NCI-H774 (cell line): ENCODE measurements around the gene GPR160.

Source experiments
- DNase-seq: peaks from one replicate; lab custom pipeline; 2025; lab: John Stamatoyannopoulos, UW

GPR160 gene

GRCh38 chr3:170064108-170064507, 26.3 kb downstream of the GPR160 start:
- DNase-seq = no peak

DNA sequence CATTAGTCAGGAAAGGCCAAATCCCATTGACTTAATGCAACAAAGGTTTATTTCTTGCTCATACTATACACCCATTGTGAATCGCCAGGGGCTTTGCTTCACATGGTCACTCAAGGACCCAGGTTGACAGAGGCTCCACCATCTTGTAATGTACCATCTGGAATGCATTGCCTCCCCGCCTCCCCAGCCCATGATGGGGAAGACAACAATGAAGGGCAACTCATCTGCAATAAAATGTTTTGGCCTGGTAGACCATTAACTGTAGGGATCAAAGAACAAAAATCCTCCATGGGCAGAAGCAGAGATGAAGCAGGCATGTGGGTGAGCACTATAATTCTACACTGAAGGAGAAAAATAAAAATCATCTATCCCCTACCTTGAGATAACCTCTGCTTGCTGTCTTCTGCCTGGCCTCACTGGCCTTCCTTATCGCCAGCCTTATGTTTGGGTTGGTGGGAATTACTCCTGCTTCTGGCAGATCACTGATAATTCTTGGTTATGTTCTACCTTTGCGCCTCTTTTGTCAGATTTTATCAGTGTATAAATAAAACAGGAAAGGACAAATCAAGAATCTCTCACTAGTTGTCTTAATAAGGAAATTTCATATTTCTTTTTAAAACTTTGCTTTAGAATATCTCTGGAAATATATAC, 37.8 kb downstream of the GPR160 start:
- DNase-seq = no peak

DNA sequence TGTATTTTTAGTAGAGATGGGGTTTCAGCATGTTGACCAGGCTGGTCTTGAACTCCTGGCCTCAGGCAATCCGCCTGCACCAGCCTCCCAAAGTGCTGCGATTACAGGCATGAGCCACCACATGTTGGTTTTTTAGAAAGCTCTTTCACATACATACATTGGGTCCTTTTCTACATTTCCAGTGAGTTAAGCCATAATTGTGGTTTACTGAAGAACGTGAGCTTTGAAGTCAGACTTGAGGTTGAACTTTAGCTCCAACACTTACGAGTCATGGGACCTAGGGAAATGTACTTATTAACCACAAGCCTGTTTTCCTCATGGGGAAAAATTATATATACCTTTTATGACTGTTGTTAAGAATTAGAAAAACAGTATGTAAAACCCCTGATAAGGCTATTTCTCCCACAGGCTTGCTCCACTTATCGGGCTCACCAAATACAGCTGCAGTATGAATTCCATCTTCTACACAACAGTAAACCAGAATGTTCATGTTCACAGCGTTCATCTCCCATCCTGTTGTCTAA, 39.0 kb downstream of the GPR160 start:
- DNase-seq = no peak

GRCh38 chr3:170077361-170077760, 39.6 kb downstream of the GPR160 start:
- DNase-seq = no peak

GRCh38 chr3:170078620-170079281, 41.0 kb downstream of the GPR160 start:
- DNase-seq = no peak

- no peak for DNase-seq
These were observed 41.9 kb downstream of the GPR160 start for GRCh38 chr3:170079536-170080165.

GRCh38 chr3:170080605-170081004, 42.8 kb downstream of the GPR160 start:
- DNase-seq = no peak

GRCh38 chr3:170081079-170081741, 43.4 kb downstream of the GPR160 start:
- DNase-seq = no peak

GRCh38 chr3:170083343-170083742, 45.5 kb downstream of the GPR160 start:
- DNase-seq = no peak

DNA sequence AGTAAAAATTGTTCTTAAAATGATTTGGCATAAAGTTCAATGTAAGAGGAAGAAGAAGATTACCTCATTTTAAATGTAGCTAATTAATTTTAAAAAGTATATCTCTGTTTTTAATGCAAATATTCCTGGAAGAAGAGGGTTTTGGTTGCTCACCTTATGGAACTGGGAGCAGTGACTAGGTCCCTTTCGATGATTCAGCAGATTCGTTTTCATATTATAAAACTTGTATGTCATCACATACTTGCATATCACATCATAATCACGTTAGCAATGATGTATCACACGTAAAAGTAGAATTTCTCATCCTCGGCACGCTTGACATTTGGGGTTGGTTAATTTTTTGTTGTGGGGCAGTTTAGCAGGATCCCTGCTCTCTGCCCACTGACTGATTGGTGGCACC, 47.6 kb downstream of the GPR160 start:
- DNase-seq = no peak

DNA sequence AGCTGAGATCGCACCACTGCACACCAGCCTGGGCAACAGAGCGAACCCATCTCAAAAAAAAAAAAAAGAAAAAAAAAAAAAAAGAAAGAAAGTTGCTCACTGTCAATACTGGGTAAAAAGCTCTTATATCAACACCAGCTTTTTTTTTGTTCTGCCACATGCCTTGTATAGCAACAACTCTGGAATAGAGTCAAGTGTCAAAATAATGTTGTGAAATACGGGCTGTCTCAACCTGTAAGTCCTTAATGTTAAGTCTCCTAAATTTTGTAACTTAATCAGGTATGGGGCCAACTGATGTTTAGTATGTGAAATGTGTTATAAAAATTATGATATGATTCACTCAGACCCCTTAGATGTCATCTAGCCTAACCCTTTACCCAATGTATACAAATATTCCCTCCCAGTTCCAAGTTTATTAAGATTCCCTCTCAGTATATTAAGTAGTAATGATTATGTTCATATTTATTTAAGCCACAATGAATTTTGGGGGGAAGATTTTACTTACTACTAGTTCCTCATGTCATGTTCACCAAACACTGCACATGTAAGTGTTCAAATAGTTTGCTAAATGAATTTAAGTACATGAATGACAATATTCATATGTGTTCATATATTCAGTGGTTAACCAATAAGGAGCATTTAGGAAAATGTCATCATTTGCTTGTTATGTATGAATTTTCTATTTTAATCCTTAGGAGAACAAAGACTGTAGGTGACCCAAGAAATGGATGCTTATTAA, 52.2 kb downstream of the GPR160 start:
- DNase-seq = no peak

GRCh38 chr3:170090601-170090981, 52.8 kb downstream of the GPR160 start:
- no peak for DNase-seq

GRCh38 chr3:170092907-170093306, 55.1 kb downstream of the GPR160 start:
- DNase-seq = no peak

GRCh38 chr3:170095771-170096170, 58.0 kb downstream of the GPR160 start:
- DNase-seq = no peak

DNA sequence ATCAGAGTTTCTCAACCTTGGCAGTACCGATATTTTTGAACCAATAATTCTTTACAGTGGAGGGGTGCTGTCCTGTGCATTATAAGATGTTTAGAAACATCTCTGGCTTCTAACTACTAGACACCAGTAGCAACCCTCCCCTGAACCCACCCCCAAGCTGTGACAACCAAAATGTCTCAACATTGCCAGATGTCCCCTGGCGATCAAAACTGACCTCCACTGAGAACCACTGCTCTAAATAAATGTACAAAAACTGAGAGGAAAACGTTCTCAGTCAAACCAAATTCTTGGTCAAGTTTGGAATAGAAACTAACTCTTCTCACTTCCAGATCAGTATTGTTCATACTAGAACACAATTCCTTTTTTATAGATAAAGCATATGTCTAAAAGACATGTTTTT, 58.5 kb downstream of the GPR160 start:
- DNase-seq = no peak

GRCh38 chr3:170098753-170099152, 61.0 kb downstream of the GPR160 start:
- no peak for DNase-seq

- no peak for DNase-seq
These were observed 63.1 kb downstream of the GPR160 start for GRCh38 chr3:170100944-170101343.

- DNase-seq = no peak
These were observed 64.6 kb downstream of the GPR160 start for GRCh38 chr3:170102431-170102830.

- no peak for DNase-seq
These were observed 70.1 kb downstream of the GPR160 start for GRCh38 chr3:170107941-170108340.

DNA sequence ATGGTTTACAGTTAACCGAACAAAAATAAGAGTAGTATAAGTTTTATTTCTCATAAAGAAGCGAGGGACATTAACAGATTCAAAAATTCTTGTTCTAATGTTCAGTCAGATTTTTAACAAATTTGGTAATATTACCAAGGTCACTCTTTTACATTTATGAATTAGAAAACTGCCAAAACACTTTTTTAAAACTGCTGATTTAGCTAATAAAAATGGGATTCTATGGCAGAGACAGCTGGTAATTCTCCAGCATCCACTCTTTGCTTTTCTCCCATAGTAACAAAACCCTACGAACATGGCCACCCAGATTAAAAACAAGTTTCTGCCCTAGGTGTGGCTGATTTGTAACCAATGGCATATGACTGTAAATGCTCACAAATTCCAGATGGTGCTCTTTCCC, 71.2 kb downstream of the GPR160 start:
- no peak for DNase-seq

GRCh38 chr3:170109579-170110293, 71.9 kb downstream of the GPR160 start:
- DNase-seq = no peak
